NB4 (cell line): ENCODE measurements around the gene UBE2L3.
"Not testable (repeated sequence)": the region's sequence is repeated elsewhere in the genome, so short reads cannot be mapped to it uniquely, and the experiment has no call there.

Experiments
- DNase-seq: peaks from one replicate; pipeline ENCODE4 v3.0.0; 2010; ENCODE audit warnings: low read depth
- H3K4me3 ChIP-seq: one replicate; pipeline ENCODE4 v1.5.1; 2011; ENCODE audit warnings: mild to moderate bottlenecking, low read depth, low read length, moderate library complexity
- MYC ChIP-seq: IDR thresholded peaks from 2 replicates; pipeline ENCODE4 v1.6.1; 2011; ENCODE audit warnings: low read depth, low read length
- POLR2A ChIP-seq: IDR thresholded peaks from 2 replicates; pipeline ENCODE4 v1.6.1; 2011; ENCODE audit warnings: mild to moderate bottlenecking; ENCODE audit not compliant: insufficient read length; ENCODE audit errors: extremely low read depth
- TF ChIP-seq, protein P1 (sequence below): IDR thresholded peaks from 2 replicates; pipeline ENCODE4 v1.6.1; 2011; ENCODE audit warnings: low read depth, low read length
- TF ChIP-seq, protein P2 (sequence below): IDR thresholded peaks from one replicate; pipeline ENCODE4 v1.5.1; 2012; ENCODE audit warnings: low read depth, low read length

Gene UBE2L3

DNA sequence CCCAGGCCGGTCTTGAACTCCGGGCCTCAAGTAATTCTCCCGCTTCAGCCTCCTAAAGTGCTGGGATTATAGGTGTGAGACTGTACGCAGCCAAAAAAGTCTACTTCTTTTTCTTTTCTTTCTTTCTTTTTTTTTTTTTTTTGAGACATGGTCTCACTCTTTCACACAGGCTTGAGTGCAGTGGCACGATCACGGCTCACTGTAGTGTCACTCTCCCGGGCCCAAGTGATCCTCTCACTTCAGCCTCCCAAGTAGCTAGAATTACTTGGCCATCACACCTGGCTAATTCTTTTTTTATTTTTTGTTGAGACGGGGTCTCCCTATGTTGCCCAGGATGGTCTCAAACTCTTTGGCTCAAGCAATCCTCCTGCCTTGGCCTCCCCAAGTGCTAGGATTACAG lies 3.6 kb upstream of the UBE2L3 start:
- TF ChIP-seq, protein P1, sequence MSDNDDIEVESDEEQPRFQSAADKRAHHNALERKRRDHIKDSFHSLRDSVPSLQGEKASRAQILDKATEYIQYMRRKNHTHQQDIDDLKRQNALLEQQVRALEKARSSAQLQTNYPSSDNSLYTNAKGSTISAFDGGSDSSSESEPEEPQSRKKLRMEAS: no peak
- TF ChIP-seq POLR2A (no peak), MYC (no peak)
- TF ChIP-seq, protein P2, sequence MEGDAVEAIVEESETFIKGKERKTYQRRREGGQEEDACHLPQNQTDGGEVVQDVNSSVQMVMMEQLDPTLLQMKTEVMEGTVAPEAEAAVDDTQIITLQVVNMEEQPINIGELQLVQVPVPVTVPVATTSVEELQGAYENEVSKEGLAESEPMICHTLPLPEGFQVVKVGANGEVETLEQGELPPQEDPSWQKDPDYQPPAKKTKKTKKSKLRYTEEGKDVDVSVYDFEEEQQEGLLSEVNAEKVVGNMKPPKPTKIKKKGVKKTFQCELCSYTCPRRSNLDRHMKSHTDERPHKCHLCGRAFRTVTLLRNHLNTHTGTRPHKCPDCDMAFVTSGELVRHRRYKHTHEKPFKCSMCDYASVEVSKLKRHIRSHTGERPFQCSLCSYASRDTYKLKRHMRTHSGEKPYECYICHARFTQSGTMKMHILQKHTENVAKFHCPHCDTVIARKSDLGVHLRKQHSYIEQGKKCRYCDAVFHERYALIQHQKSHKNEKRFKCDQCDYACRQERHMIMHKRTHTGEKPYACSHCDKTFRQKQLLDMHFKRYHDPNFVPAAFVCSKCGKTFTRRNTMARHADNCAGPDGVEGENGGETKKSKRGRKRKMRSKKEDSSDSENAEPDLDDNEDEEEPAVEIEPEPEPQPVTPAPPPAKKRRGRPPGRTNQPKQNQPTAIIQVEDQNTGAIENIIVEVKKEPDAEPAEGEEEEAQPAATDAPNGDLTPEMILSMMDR: no peak
- no peak for DNase-seq
- no peak overlapping the region for H3K4me3 ChIP-seq

DNA sequence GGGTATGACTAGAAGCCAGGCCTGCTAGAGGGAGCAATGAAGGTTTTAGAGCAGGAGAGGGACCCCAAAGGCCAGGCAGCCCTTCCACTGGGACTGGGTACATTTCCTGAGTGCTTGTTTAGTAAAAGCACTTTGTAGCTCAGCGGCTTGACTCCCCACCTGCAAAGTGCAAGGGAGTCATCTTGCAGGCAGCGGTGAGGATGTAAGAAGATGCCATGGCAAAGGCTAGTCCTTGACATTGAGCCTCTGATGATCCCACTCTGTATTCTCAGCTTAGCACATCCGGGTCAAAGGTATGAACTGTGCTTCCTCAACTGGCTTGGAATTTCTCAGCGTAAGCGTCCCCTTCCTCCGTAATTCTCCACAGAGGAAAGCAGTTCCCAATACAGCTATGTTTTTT lies 3.1 kb upstream of the UBE2L3 start:
- TF ChIP-seq, protein P1: no peak
- TF ChIP-seq POLR2A (no peak), MYC (no peak)
- TF ChIP-seq, protein P2: no peak
- no peak for DNase-seq
- no peak overlapping the region for H3K4me3 ChIP-seq

DNA sequence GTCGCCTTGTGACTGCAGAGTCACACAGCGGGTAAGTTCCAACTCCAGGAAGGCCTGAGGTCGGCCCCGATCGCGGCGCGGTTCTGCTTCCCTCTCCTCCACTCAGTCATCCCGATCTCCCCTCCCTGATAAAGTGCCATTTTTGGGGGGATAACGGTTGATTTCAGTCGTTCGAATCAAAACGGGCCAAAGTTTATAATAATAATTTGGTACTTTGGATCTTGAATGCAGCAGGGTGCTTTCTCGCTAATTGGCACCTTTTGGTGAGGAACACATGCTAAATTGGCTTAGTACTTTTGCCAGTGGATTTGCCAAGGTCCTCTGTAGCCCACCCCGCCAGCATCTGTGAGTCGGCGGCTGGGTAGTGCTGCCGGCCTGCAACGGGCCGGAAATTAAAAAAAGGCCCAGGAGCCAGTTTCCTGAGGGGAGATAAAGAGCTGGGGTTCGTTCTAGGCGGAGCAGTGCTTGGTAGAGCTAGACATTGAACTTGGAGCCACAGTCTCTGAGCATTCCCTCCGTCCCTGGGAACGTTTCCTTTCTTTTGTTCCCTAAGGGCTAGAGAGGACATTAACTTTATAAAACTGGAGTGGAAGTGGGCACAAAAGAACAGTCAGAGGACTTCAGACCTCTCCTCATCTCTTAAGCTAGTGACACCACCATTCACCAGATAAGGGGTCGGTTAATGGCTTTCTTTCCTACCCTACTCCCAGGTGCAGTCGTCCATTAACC lies 997 bp downstream of the UBE2L3 start:
- peak overlapping the region; percentile 91 for H3K4me3 ChIP-seq
- TF ChIP-seq, protein P2: no peak
- DNase-seq: peak; percentile 42

DNA sequence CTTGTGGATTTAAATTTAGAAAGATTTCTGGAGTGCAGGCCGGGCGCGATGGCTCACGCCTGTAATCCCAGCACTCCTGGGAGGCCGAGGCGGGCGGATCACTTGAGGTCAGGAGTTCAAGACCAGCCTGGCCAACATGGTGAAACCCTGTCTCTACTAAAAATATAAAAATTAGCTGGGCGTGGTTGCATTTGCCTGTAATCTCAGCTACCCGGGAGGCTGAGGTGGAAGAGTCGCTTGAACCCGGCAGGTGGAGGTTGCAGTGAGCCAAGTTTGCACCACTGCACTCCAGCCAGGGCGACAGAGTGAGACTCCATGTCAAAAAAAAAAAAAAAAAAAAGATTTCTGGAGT lies 1.5 kb downstream of the UBE2L3 start:
- peak overlapping the region; percentile 91 for H3K4me3 ChIP-seq
- not testable (repeated sequence) for DNase-seq

DNA sequence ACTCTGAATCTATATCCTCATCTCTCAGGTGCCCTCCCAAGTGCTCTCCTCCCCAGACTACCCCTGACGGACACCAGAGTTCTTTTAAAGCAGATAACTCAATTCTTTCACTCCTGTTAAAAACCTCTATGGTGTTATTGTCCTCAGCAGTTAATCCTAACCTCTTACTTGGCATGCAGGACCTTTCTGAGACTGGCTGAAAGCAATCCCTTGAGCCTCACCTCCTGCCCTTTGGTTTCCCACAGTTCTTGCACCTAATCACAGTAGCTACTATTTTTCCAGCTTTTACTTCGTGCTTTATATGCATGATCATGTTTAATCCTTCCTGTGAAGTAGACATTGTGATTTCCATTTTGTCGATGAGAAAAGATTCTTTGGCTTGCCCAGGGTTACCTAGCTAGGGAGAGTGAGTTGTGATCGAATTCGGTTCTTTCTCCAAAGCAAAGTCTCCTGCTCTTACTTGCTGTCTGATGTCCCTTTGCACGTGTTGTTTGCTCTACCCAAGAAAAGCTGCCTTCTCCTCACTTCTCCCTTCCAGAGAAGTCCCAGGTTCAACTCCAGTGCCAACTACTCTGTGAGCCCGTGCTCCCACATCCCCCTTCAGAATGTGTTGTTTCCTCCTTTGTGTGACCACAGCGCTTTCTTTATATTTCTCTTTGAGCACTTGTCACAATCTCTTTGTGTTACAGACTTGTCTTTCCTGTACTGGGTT lies 2.1 kb downstream of the UBE2L3 start:
- no peak for TF ChIP-seq POLR2A
- TF ChIP-seq, protein P1: peak; percentile 19; the same call in 1 of the 2 replicates
- peak overlapping the region; percentile 91 for H3K4me3 ChIP-seq
- DNase-seq: peak; percentile 62

DNA sequence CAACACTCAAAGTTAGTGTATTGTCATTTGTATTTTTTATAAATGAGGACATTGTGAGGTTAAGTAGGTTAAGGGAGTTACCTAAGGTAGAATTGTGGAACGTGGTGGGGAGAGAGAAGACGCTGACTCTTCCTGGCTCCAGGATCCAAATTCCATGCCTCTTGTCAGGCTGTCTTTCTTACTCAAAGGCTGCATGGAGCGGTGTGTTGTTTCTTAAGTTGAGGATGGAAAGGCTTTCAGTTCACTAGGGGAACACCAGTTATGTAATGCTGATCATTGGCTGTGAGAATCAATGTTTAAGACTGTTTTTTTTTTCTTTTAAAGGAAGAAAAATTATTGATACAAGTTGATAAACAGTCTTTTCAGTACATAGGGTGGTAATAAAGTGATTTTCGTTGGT lies 2.9 kb downstream of the UBE2L3 start:
- peak overlapping the region; percentile 91 for H3K4me3 ChIP-seq
- TF ChIP-seq, protein P1: no peak
- TF ChIP-seq POLR2A: no peak
- TF ChIP-seq MYC: no peak
- TF ChIP-seq, protein P2: no peak
- DNase-seq: no peak

DNA sequence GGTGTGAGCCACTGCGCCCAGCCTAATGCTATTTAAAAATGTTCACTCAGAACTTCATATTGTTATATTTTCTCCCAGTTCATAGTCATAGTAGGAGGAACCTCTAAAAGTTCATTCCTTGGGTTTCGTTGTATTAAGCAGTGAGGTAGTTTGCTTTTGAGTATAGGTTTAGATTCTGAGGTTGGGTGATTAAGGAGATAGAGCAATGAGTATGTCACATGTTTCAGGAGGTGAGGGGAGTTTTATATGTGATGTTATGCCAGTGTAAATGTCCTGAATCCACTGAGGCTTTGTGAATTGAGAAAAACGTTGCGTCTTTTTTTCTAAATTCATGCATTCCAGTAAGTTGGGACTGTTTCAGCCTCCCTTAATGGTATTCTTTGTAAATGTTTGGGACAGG lies 4.2 kb downstream of the UBE2L3 start:
- no peak for DNase-seq
- H3K4me3 ChIP-seq: no peak overlapping the region
- TF ChIP-seq, protein P2: no peak
- TF ChIP-seq, protein P1: no peak
- TF ChIP-seq POLR2A: no peak
- TF ChIP-seq MYC: no peak
